ENCODE results near the gene GPRC5A.

Gene GPRC5A

GRCh38 chr12:12909995-12910420 is 18.6 kb downstream of the GPRC5A start:
- DNase-seq (ENCODE audit: low spot score) = no peak

GRCh38 chr12:12912711-12913110 is 21.3 kb downstream of the GPRC5A start:
- DNase-seq (ENCODE audit: low spot score) = no peak

GRCh38 chr12:12915656-12916055 is 24.3 kb downstream of the GPRC5A start:
- no peak for DNase-seq (ENCODE audit: low spot score)

GRCh38 chr12:12916135-12916944 is 25.0 kb downstream of the GPRC5A start:
- DNase-seq (ENCODE audit: low spot score) = peak; percentile 51

- DNase-seq (ENCODE audit: low spot score) = no peak
These were observed 26.2 kb downstream of the GPRC5A start for GRCh38 chr12:12917517-12917916.

- no peak for DNase-seq (ENCODE audit: low spot score)
These were observed 27.5 kb downstream of the GPRC5A start for GRCh38 chr12:12918781-12919389.

- no peak for DNase-seq (ENCODE audit: low spot score)
These were observed 28.5 kb downstream of the GPRC5A start for GRCh38 chr12:12919666-12920435.

GRCh38 chr12:12922191-12922616 is 30.8 kb downstream of the GPRC5A start:
- DNase-seq (ENCODE audit: low spot score) = no peak

GRCh38 chr12:12922978-12923377 is 31.6 kb downstream of the GPRC5A start:
- no peak for DNase-seq (ENCODE audit: low spot score)

- DNase-seq (ENCODE audit: low spot score) = no peak
These were observed 32.8 kb downstream of the GPRC5A start for GRCh38 chr12:12924169-12924568.

- no peak for DNase-seq (ENCODE audit: low spot score)
These were observed 34.0 kb downstream of the GPRC5A start for GRCh38 chr12:12925388-12925787.

GRCh38 chr12:12926571-12927071 is 35.3 kb downstream of the GPRC5A start:
- DNase-seq (ENCODE audit: low spot score) = no peak

- peak; percentile 72 for DNase-seq (ENCODE audit: low spot score)
These were observed 36.1 kb downstream of the GPRC5A start for GRCh38 chr12:12927211-12928079.

GRCh38 chr12:12929696-12930095 is 38.3 kb downstream of the GPRC5A start:
- DNase-seq (ENCODE audit: low spot score) = no peak

GRCh38 chr12:12930633-12931219 is 39.4 kb downstream of the GPRC5A start:
- no peak for DNase-seq (ENCODE audit: low spot score)

GRCh38 chr12:12933742-12934141 is 42.4 kb downstream of the GPRC5A start:
- DNase-seq (ENCODE audit: low spot score) = no peak

GRCh38 chr12:12934556-12934955 is 43.2 kb downstream of the GPRC5A start:
- DNase-seq (ENCODE audit: low spot score) = no peak

- no peak for DNase-seq (ENCODE audit: low spot score)
These were observed 45.7 kb downstream of the GPRC5A start for GRCh38 chr12:12936983-12937491.

- no peak for DNase-seq (ENCODE audit: low spot score)
These were observed 47.2 kb downstream of the GPRC5A start for GRCh38 chr12:12938541-12938940.

GRCh38 chr12:12939888-12940287 is 48.5 kb downstream of the GPRC5A start:
- DNase-seq (ENCODE audit: low spot score) = no peak
